Type B pancreatic cell (in vitro differentiated cells): ENCODE data around the gene CDRT4. TPM values are rescaled to one million over a fixed set of nuclear protein-coding genes. Genes with fewer than 3 reads are reported as not detected.

ENCODE experiments used
- DNase-seq: peaks from one replicate; pipeline ENCODE4 v3.0.0; 2021; ENCODE audit warnings: mixed read lengths; ENCODE audit not compliant: unreplicated experiment; ENCODE audit errors: extremely low spot score
- H3K27ac Mint-ChIP-seq: 2 replicates; pipeline ENCODE4 v1.8.0; 2021; ENCODE audit warnings: mild to moderate bottlenecking, mixed read lengths
- H3K27me3 Mint-ChIP-seq: 2 replicates; pipeline ENCODE4 v1.8.0; 2021; ENCODE audit warnings: mixed read lengths
- H3K36me3 Mint-ChIP-seq: 2 replicates; pipeline ENCODE4 v1.8.0; 2021; ENCODE audit warnings: mixed read lengths
- H3K4me1 Mint-ChIP-seq: one replicate; pipeline ENCODE4 v1.8.0; 2021; ENCODE audit warnings: mixed read lengths; ENCODE audit not compliant: unreplicated experiment
- H3K4me3 Mint-ChIP-seq: 2 replicates; pipeline ENCODE4 v1.8.0; 2021; ENCODE audit warnings: mild to moderate bottlenecking, mixed read lengths
- H3K9me3 Mint-ChIP-seq: 2 replicates; pipeline ENCODE4 v1.8.0; 2021; ENCODE audit warnings: mixed read lengths
- total RNA-seq: library from RNA; stranded (reverse); gene quantifications from 2 replicates; pipeline ENCODE4 v1.2.1, GENCODE V29; 2021; ENCODE audit warnings: low replicate concordance
- TF ChIP-seq, protein P1 (sequence below): fragments of 200-600 bp; sonication (generic); conservative IDR thresholded peaks from 2 replicates; pipeline ENCODE4 v1.5.0; 2021; ENCODE audit warnings: antibody characterized with exemption, mild to moderate bottlenecking

The CDRT4 gene
- total RNA-seq, 1 donor from 2014 or later = 12.9 TPM

DNA sequence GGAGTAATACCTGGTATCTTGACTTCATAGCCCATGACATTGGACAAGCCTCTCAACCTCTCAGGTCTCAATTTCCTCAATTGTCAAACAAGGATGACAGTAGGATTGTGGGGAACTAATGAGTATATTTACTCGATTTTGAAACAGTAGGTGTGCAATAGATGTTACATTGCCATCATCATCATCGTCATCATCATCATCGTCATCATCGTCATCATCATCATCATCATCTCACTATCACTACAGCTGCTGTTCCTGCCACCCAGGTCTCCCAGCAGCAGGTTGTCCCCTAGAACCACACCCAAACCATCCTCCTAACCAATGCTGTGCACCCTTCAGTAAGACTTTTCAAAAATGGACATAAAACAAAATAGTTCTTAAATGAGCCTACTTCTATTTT lies 24.8 kb upstream of the CDRT4 start:
- H3K36me3 Mint-ChIP-seq = peaks cover 45% of the 10 kb centered on the region
- H3K9me3 Mint-ChIP-seq = no peaks in the 10 kb centered on the region
- no peak for DNase-seq
- TF ChIP-seq, protein P1, sequence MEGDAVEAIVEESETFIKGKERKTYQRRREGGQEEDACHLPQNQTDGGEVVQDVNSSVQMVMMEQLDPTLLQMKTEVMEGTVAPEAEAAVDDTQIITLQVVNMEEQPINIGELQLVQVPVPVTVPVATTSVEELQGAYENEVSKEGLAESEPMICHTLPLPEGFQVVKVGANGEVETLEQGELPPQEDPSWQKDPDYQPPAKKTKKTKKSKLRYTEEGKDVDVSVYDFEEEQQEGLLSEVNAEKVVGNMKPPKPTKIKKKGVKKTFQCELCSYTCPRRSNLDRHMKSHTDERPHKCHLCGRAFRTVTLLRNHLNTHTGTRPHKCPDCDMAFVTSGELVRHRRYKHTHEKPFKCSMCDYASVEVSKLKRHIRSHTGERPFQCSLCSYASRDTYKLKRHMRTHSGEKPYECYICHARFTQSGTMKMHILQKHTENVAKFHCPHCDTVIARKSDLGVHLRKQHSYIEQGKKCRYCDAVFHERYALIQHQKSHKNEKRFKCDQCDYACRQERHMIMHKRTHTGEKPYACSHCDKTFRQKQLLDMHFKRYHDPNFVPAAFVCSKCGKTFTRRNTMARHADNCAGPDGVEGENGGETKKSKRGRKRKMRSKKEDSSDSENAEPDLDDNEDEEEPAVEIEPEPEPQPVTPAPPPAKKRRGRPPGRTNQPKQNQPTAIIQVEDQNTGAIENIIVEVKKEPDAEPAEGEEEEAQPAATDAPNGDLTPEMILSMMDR = no peak
- H3K4me3 Mint-ChIP-seq = no peak overlapping the region
- peaks cover 18% of the 10 kb centered on the region for H3K4me1 Mint-ChIP-seq
- H3K27ac Mint-ChIP-seq = no peak overlapping the region
- H3K27me3 Mint-ChIP-seq = no peaks in the 10 kb centered on the region

DNA sequence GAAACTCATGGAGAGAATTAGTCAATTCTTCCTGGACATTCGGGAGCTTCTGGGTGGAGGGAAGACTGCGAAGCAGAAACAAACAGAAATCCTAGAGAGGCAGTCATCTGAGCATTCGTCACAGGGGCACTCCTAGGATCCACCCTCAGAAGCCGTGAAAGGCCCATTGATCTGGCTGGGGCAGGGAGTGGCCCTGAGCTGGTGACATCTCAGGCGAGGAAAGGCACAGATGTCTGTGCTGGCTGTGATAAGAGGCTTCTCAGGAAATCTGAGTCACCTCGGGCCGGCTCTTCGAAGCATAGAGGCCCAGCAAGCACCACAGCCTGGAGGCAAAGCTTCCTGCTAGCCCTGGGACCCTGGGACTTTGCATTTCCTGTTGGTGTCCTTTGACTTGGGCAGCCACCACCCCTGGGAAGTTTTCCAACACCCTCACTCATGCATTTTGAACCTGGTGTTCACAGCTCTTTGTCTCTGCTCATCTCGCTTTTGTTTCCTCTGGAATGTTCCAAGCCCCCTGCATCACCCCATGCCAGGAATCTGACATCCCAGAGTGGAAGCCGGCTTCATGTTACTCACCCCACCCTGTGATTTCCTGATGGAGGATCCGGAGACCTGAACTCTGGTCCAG lies 23.3 kb upstream of the CDRT4 start:
- peaks cover 44% of the 10 kb centered on the region for H3K36me3 Mint-ChIP-seq
- H3K4me3 Mint-ChIP-seq = no peak overlapping the region
- H3K27me3 Mint-ChIP-seq = no peaks in the 10 kb centered on the region
- TF ChIP-seq, protein P1 = no peak
- no peaks in the 10 kb centered on the region for H3K9me3 Mint-ChIP-seq
- peak overlapping the region; percentile 75 for H3K27ac Mint-ChIP-seq
- DNase-seq = no peak
- H3K4me1 Mint-ChIP-seq = peaks cover 18% of the 10 kb centered on the region

DNA sequence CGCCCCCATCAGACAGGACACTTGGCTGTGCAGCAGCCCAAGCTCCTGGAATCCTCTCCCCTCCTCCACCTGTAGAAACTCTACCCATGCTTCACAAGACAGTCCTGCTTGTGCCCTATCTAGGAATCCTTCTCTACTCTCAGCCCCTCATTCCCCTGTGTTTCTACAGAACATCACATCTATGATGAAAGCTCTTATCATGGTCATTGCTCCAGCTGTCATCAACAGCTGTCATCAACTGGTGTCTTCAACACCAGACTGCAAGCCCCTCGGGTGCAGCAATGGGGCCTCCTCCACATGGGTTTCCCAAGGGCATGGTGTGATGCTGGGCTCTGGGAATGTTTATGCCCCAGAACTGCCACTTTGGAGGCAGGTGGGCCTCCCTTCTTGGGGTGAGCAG lies 21.1 kb upstream of the CDRT4 start:
- Mint-ChIP-seq H3K4me3 (no peak overlapping the region), H3K9me3 (no peaks in the 10 kb centered on the region), H3K36me3 (peaks cover 45% of the 10 kb centered on the region), H3K27ac (no peak overlapping the region), H3K27me3 (no peaks in the 10 kb centered on the region), H3K4me1 (peaks cover 7% of the 10 kb centered on the region)
- TF ChIP-seq, protein P1 = no peak
- DNase-seq = no peak

DNA sequence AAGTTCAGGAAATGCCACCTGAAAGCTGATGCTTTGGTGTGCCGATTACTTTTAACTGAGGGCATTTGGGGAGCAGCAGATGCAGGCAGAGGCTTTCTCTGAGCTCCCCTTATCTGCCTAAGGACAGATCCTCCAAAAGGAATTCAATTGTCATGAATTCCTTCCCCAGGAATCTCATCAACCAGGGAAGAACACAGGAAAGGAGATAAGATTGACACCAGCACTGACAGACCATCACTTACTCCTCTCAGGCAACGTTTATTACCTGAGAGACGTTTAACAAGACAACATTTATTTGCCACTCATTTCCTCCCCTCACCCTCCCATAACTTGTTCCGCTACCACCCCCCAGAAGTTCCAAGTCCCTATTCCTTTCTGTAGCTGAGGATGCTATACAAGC lies 17.6 kb upstream of the CDRT4 start:
- Mint-ChIP-seq H3K27ac (no peak overlapping the region), H3K36me3 (peaks cover 35% of the 10 kb centered on the region), H3K4me1 (peaks cover 6% of the 10 kb centered on the region), H3K27me3 (no peaks in the 10 kb centered on the region), H3K9me3 (no peaks in the 10 kb centered on the region), H3K4me3 (no peak overlapping the region)
- TF ChIP-seq, protein P1 = no peak
- DNase-seq = no peak

DNA sequence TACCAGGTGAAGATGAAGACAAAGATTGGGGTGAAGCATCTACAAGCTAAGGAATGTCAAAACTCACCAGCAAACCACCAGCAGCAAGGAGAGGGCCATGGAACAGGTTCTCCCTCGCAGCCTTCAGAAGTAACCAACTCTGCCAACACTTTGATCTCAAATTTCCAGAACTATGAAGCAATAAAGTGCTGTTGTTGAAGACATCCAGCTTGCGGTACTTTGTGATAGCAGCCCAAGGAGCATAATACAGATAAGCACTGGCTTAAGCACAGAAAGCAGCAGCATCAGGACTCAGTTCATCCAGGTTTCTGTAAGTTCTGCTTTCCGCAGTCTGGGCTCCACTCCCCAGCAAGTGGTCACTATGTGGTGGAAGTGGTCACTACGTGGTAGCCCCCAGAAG lies 16.0 kb upstream of the CDRT4 start:
- Mint-ChIP-seq H3K4me1 (peaks cover 16% of the 10 kb centered on the region), H3K27ac (no peak overlapping the region), H3K9me3 (no peaks in the 10 kb centered on the region), H3K36me3 (peaks cover 38% of the 10 kb centered on the region), H3K4me3 (no peak overlapping the region), H3K27me3 (no peaks in the 10 kb centered on the region)
- no peak for DNase-seq
- TF ChIP-seq, protein P1 = no peak

DNA sequence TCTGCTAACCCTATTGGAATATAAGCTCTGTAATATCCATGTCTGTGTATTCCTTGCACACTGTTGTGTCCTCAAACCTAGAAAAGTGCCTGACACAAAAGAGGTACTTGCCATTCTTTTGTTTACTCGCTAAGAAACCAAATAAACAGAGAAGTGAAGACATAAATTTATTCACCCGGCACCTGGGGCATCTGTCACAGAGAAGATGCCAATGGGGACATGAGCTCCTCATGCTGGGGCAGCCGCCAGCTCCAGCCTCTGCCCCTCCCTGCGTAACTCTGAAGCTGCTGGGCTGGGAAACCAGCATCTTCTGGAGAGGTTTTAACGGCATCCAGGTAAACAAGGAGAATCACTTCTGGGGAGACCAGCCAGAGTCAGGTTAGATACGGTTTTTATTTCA lies 15.1 kb upstream of the CDRT4 start:
- peaks cover 33% of the 10 kb centered on the region for H3K36me3 Mint-ChIP-seq
- no peaks in the 10 kb centered on the region for H3K9me3 Mint-ChIP-seq
- TF ChIP-seq, protein P1 = no peak
- H3K4me1 Mint-ChIP-seq = peaks cover 16% of the 10 kb centered on the region
- no peak overlapping the region for H3K4me3 Mint-ChIP-seq
- H3K27me3 Mint-ChIP-seq = no peaks in the 10 kb centered on the region
- DNase-seq = no peak
- no peak overlapping the region for H3K27ac Mint-ChIP-seq
